K562 (cell line): ENCODE measurements around the gene STX1A. TPM values are rescaled to one million over a fixed set of nuclear protein-coding genes. Genes with fewer than 3 reads are reported as not detected.
A peak's percentile ranks its signal among the peaks of the same experiment; 100 is the strongest.
"Not testable (repeated sequence)": the region's sequence is repeated elsewhere in the genome, so short reads cannot be mapped to it uniquely, and the experiment has no call there.

Experiments used
- ATAC-seq: fragments of 200-7000 bp; cut with Tn5 transposase; 3 replicates; pipeline ENCODE4 v1.9.1; 2020; ENCODE audit warnings: moderate library complexity
- BruUV-seq: library from RNA; stranded (reverse); fragments of 400-500 nt; replicated peaks from 2 replicates; lab custom pipeline; 2021; lab: Mats Ljungman, UMichigan
- CTCF ChIA-PET: fragments of 300-600 bp; formaldehyde crosslinking; extraction: SDS; loops from one replicate; lab custom pipeline; 2021; ENCODE audit warnings: low intra/inter-chr PET ratio; lab: Yijun Ruan, JAX
- POLR2A ChIA-PET: fragments of 300-600, 350-650 bp; sonication (Branson Sonifier 250); formaldehyde crosslinking; extraction: SDS; loops from one replicate; lab custom pipeline; 2021; ENCODE audit warnings: antibody characterized with exemption, inconsistent platforms; lab: Yijun Ruan, JAX
- DNase-seq, 4 experiments: peaks; one replicate each; pipeline versions ENCODE4 v3.0.0 to v3.0.0-alpha.2; 2011 to 2018; ENCODE audit warnings: low spot score in 3 of 4, mixed read lengths in 3 of 4; ENCODE audit errors: extremely low read depth in 1 of 4
- FAIRE-seq: peaks from 2 replicates; lab custom pipeline; 2011; peaks lifted over from hg19 to GRCh38; lab: Jason Lieb, UNC
- H2AFZ ChIP-seq: 2 replicates; pipeline ENCODE4 v1.6.0; 2011; ENCODE audit warnings: low read depth, low read length, control low read depth, inconsistent platforms
- H3K27ac ChIP-seq: fragments of 200-600 bp; 3 replicates; pipeline ENCODE4 v1.8.0; 2011; ENCODE audit warnings: low read depth, mild to moderate bottlenecking, control low read depth, inconsistent platforms, low read length, moderate library complexity, mixed read lengths; ENCODE audit errors: extremely low read depth
- H3K27me3 ChIP-seq, 2 experiments: fragments of 300-600 bp in 1 of 2; 2 replicates in 1 of 2; 3 replicates in 1 of 2; pipeline versions ENCODE4 v1.6.0 to v1.8.0; 2011; ENCODE audit warnings: inconsistent platforms in 2 of 2, low read length in 2 of 2, mild to moderate bottlenecking in 1 of 2, mixed read lengths in 1 of 2, moderate library complexity in 1 of 2; ENCODE audit not compliant: control insufficient read depth in 2 of 2, insufficient read depth in 2 of 2
- H3K36me3 ChIP-seq: fragments of 300-600 bp; 3 replicates; pipeline ENCODE4 v1.8.0; 2011; ENCODE audit warnings: mild to moderate bottlenecking, low read length, inconsistent platforms; ENCODE audit not compliant: control insufficient read depth, insufficient read depth
- H3K4me1 ChIP-seq, 2 experiments: fragments of 200-600 bp in 1 of 2; replicated peaks in 1 of 2; 2 replicates in 1 of 2; 3 replicates in 1 of 2; pipeline versions ENCODE4 v1.5.1 to v1.8.0; 2011; ENCODE audit warnings: inconsistent platforms in 2 of 2, low read length in 2 of 2, mild to moderate bottlenecking in 1 of 2, mixed read lengths in 1 of 2, moderate library complexity in 1 of 2; ENCODE audit not compliant: control insufficient read depth in 2 of 2, insufficient read depth in 2 of 2
- H3K4me2 ChIP-seq: 2 replicates; pipeline ENCODE4 v1.6.1; 2011; ENCODE audit warnings: low read length, control low read depth, inconsistent platforms, mixed read lengths; ENCODE audit not compliant: insufficient read depth
- H3K4me3 ChIP-seq: fragments of 200-600 bp; sonication (generic), shearing (Covaris generic); 2 replicates; pipeline ENCODE4 v1.5.1; 2016; ENCODE audit warnings: control low read depth, inconsistent platforms
- H3K79me2 ChIP-seq: fragments of 200-600 bp; 3 replicates; pipeline ENCODE4 v1.8.0; 2011; ENCODE audit warnings: low read length, inconsistent platforms; ENCODE audit not compliant: control insufficient read depth, insufficient read depth
- H3K9ac ChIP-seq, 2 experiments: 2 replicates each; pipeline versions ENCODE4 v1.6.0 to v1.6.1; 2011; ENCODE audit warnings: low read depth in 2 of 2, low read length in 2 of 2, control low read depth in 1 of 2, inconsistent platforms in 1 of 2, mild to moderate bottlenecking in 1 of 2, mixed read lengths in 1 of 2; ENCODE audit not compliant: insufficient read depth in 1 of 2
- H3K9me1 ChIP-seq: one replicate; pipeline ENCODE4 v1.6.0; 2011; ENCODE audit warnings: inconsistent platforms, mild to moderate bottlenecking, low read length, moderate library complexity; ENCODE audit not compliant: control insufficient read depth, insufficient read depth
- H3K9me3 ChIP-seq: replicated peaks from 2 replicates; pipeline ENCODE4 v1.5.1; 2011; ENCODE audit warnings: low read depth, low read length, inconsistent platforms; ENCODE audit not compliant: control insufficient read depth, insufficient read depth
- H4K20me1 ChIP-seq: replicated peaks from 2 replicates; pipeline ENCODE4 v1.6.1; 2011; ENCODE audit warnings: low read length, inconsistent platforms, mixed read lengths; ENCODE audit not compliant: control insufficient read depth, insufficient read depth
- BMI1 ChIP-seq: fragments of 150-350 bp; IDR thresholded peaks from 2 replicates; pipeline ENCODE4 v1.6.1; 2014; ENCODE audit warnings: low read length
- GATAD2B ChIP-seq: fragments of 450-650 bp; IDR thresholded peaks from 2 replicates; pipeline ENCODE4 v1.6.1; 2017; ENCODE audit warnings: mild to moderate bottlenecking, borderline replicate concordance
- SRSF1 ChIP-seq: fragments of 200-400 bp; formaldehyde crosslinking; IDR thresholded peaks from 2 replicates; pipeline ENCODE4 v1.6.1; 2017; ENCODE audit warnings: mild to moderate bottlenecking, low read depth, low read length, moderate library complexity
- ZC3H8 ChIP-seq: fragments of 450-650 bp; IDR thresholded peaks from 2 replicates; pipeline ENCODE4 v1.6.1; 2017
- ZFP36 ChIP-seq: fragments of 150-350 bp; IDR thresholded peaks from 2 replicates; pipeline ENCODE4 v1.6.1; 2018; ENCODE audit warnings: low read length, low read depth; ENCODE audit not compliant: partially characterized antibody
- ZNF184 ChIP-seq: sonication (generic); formaldehyde crosslinking; IDR thresholded peaks from 2 replicates; pipeline ENCODE4 v1.5.0; 2020; ENCODE audit warnings: missing genetic modification reagents
- ZNF263 ChIP-seq: sonication (generic); formaldehyde crosslinking; IDR thresholded peaks from 2 replicates; pipeline ENCODE4 v1.8.0; 2022; ENCODE audit warnings: mild to moderate bottlenecking, missing genetic modification reagents, borderline replicate concordance
- WGBS: fragments of 100-300 bp; shearing (Covaris generic); methylation state at CpG from one replicate; pipeline ENCODE4 v1.1.6; 2016; ENCODE audit warnings: low coverage, mixed read lengths; ENCODE audit not compliant: insufficient coverage; ENCODE audit errors: missing lambda C conversion rate; 5-methylcytosine and 5-hydroxymethylcytosine counted together
- in situ Hi-C: fragments of 300-500 bp; cut with MboI; formaldehyde crosslinking; loops from 4 replicates; pipeline ENCODE4 v1.15.0; 2018; ENCODE audit warnings: inconsistent platforms, mixed read lengths
- intact Hi-C: fragments of 100-400 bp; cut with micrococcal nuclease; formaldehyde crosslinking; loops from 2 replicates; pipeline ENCODE4 v1.14.2; 2022
- polyA plus RNA-seq, 8 experiments: library from polyadenylated mRNA; depleted of rRNA in 4 of 8; stranded (reverse) in 5 of 8; unstranded in 3 of 8; fragments of >200 nt; fragmentation: Nextera tagmentation in 2 of 8; fragmentation: Illumina TruSeq in 1 of 8; extraction: Ambion mirVana in 2 of 8; extraction: Trizol in 1 of 8; gene quantifications; 2 replicates each; pipeline versions ENCODE4 v1.2.1 to v1.2.3, GENCODE V29; 2011 to 2014; ENCODE audit warnings: inconsistent platforms in 1 of 8, missing spikeins in 1 of 8
- total RNA-seq, 7 experiments: library from RNA; depleted of rRNA in 6 of 7; stranded (reverse); fragments of >200 nt in 6 of 7; fragmentation: Illumina TruSeq in 2 of 7; extraction: Trizol in 2 of 7; gene quantifications; 2 replicates each; pipeline versions ENCODE4 v1.2.1 to v1.2.3, GENCODE V29; 2011 to 2021; ENCODE audit warnings: low replicate concordance in 1 of 7

The STX1A gene
- total and polyA plus RNA-seq, 9 of the 15 experiments (the other 6 are each of a cell fraction or from before 2014, with no cell fraction given): 0.04 to 15.1 (median 6.3) TPM

GRCh38 chr7:73722785-73723184 is 3.3 kb upstream of the STX1A start:
- BruUV-seq: no TSS peak
- H3K27ac ChIP-seq: no peak overlapping the region
- no peaks in the 10 kb centered on the region for H3K27me3 ChIP-seq
- H3K9ac ChIP-seq: no peak overlapping the region
- ChIA-PET CTCF (no interaction called here), POLR2A (no interaction called here)
- peaks cover under 1 to 24% of the 10 kb centered on the region in 2 experiments for H3K4me1 ChIP-seq
- H3K9me3 ChIP-seq: no peaks in the 10 kb centered on the region
- 28% methylated on average over 5 of the region's 6 CpGs for WGBS
- H3K36me3 ChIP-seq: no peaks in the 10 kb centered on the region
- ATAC-seq (no peak), DNase-seq (no peak), FAIRE-seq (no peak)
- intact Hi-C loops (no loop called here), in situ Hi-C loops (no loop called here)
- H3K79me2 ChIP-seq: peaks cover 9% of the 10 kb centered on the region; the same call in 2 of the 3 replicates
- TF ChIP-seq ZC3H8 (no peak), ZNF184 (CRISPR knock-in tag) (no peak), ZFP36 (peak; percentile 89), SRSF1 (no peak), GATAD2B (no peak), ZNF263 (peak; percentile 54; the same call in 1 of the 2 replicates), BMI1 (no peak)
- no peaks in the 10 kb centered on the region for H3K9me1 ChIP-seq
- peaks cover 10% of the 10 kb centered on the region for H4K20me1 ChIP-seq
- no peak overlapping the region for H2AFZ ChIP-seq
- H3K4me2 ChIP-seq: no peak overlapping the region
- no peak overlapping the region for H3K4me3 ChIP-seq

DNA sequence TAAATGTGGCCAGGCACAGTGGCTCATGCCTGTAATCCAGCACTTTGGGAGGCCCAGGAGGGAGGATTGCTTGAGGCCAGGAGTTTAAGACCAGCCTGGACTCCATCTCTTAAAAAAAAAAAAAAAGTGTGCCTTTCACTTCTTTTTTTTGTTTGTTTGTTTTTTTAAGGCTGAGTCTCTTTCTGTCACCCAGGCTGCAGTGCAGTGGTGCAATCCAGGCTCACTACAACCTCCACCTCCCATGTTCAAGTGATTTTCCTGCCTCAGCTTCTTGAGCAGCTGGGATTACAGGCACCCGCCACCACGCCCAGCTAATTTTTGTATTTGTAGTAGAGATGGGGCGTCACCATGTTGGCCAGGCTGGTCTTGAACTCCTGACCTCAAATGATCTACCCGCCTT is 2.7 kb upstream of the STX1A start:
- FAIRE-seq, BruUV-seq, CTCF ChIA-PET, DNase-seq, H3K9me1 ChIP-seq, H3K9ac ChIP-seq, H3K36me3 ChIP-seq, intact Hi-C loops, H3K9me3 ChIP-seq, ATAC-seq, H2AFZ ChIP-seq, POLR2A ChIA-PET, H3K4me2 ChIP-seq, H3K27ac ChIP-seq, H3K79me2 ChIP-seq, in situ Hi-C loops, H3K4me3 ChIP-seq, H3K27me3 ChIP-seq: not testable (repeated sequence)
- Histone ChIP-seq H3K4me1 (peaks cover 2 to 29% of the 10 kb centered on the region in 2 experiments; a peak in 4 of 5 replicates), H4K20me1 (peaks cover 16% of the 10 kb centered on the region)
- 15% methylated on average over 4 of the region's 4 CpGs for WGBS
